Fibroblast of the aortic adventitia (primary cell): Measurements from ENCODE around the gene GATAD2B. TPM values are rescaled to one million over a fixed set of nuclear protein-coding genes. Genes with fewer than 3 reads are reported as not detected.
"Not testable (repeated sequence)": the region's sequence is repeated elsewhere in the genome, so short reads cannot be mapped to it uniquely, and the experiment has no call there.

Experiments
- DNase-seq: peaks from one replicate; pipeline ENCODE4 v3.0.0-alpha.2; 2010; ENCODE audit warnings: low read depth
- H3K4me3 ChIP-seq: 2 replicates; pipeline ENCODE4 v1.5.1; 2011; ENCODE audit warnings: low read depth, mild to moderate bottlenecking, control low read depth, low read length, moderate library complexity
- CTCF ChIP-seq: IDR thresholded peaks from 2 replicates; pipeline ENCODE4 v1.5.1; 2011; ENCODE audit warnings: mild to moderate bottlenecking, low read length, control low read depth, inconsistent platforms; ENCODE audit not compliant: insufficient read depth
- total RNA-seq: library from RNA; depleted of rRNA; stranded (reverse); fragments of >200 nt; gene quantifications from 2 replicates; pipeline ENCODE4 v1.2.3, GENCODE V29; 2012; ENCODE audit warnings: low replicate concordance

GATAD2B gene
- total RNA-seq, 1 donor, result 11.3 TPM

- H3K4me3 ChIP-seq, result no peak overlapping the region
- no peak for TF ChIP-seq CTCF
- DNase-seq, result no peak
Observed at GRCh38 chr1:153907134-153907533, 15.6 kb downstream of the GATAD2B start.

GRCh38 chr1:153906396-153906795, 16.4 kb downstream of the GATAD2B start:
- TF ChIP-seq CTCF, result no peak
- no peak overlapping the region for H3K4me3 ChIP-seq
- DNase-seq, result no peak

GRCh38 chr1:153905908-153906307, 16.9 kb downstream of the GATAD2B start:
- H3K4me3 ChIP-seq, DNase-seq: not testable (repeated sequence)

GRCh38 chr1:153903841-153904455, 18.8 kb downstream of the GATAD2B start:
- no peak overlapping the region for H3K4me3 ChIP-seq
- DNase-seq, result peak; percentile 69
- no peak for TF ChIP-seq CTCF

GRCh38 chr1:153899509-153899908, 23.3 kb downstream of the GATAD2B start:
- no peak overlapping the region for H3K4me3 ChIP-seq
- DNase-seq, result no peak
- TF ChIP-seq CTCF, result no peak

GRCh38 chr1:153895866-153896265, 26.9 kb downstream of the GATAD2B start:
- DNase-seq, H3K4me3 ChIP-seq: not testable (repeated sequence)

- DNase-seq, H3K4me3 ChIP-seq: not testable (repeated sequence)
Observed at GRCh38 chr1:153891042-153891441, 31.7 kb downstream of the GATAD2B start.

- no peak overlapping the region for H3K4me3 ChIP-seq
- peak; percentile 56 for DNase-seq
- no peak for TF ChIP-seq CTCF
Observed at GRCh38 chr1:153888533-153888932, 34.2 kb downstream of the GATAD2B start.
